HG02588 (cell line): ENCODE data around the gene DLD.
A peak's percentile ranks its signal among the peaks of the same experiment; 100 is the strongest.
"Not testable (repeated sequence)": the region's sequence is repeated elsewhere in the genome, so short reads cannot be mapped to it uniquely, and the experiment has no call there.

Experiments
- ATAC-seq: cut with Tn5 transposase; IDR thresholded peaks from one replicate; pipeline ENCODE4 v1.9.1; 2021; ENCODE audit warnings: mild to moderate bottlenecking, moderate library complexity; ENCODE audit not compliant: unreplicated experiment

The DLD gene

DNA sequence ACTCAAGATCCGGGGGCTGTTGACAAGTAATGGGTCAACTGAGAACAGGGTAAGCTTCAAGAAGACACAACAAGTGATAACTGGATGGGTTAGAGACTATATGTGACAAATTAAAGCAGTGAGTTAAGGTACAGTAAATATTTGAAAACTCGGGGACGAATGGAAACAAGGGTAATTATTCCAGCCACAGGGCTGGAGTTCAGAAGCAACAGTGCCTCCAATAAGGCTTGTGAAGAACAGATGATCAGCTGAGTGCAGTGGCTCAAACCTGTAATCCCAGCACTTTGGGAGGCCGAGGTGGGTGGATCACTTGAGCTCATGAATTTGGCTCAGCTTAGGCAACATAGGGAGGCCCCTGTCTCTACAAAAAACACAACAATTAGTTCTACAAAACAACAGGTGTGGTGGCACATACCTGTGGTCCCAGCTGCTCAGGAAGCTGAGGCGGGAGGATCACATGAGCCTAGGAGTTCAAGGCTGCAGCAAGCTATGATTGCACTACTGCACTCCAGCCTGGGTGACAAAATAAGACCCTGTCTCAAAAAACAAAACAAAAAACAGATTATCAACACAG, 20.5 kb upstream of the DLD start:
- ATAC-seq: no peak

DNA sequence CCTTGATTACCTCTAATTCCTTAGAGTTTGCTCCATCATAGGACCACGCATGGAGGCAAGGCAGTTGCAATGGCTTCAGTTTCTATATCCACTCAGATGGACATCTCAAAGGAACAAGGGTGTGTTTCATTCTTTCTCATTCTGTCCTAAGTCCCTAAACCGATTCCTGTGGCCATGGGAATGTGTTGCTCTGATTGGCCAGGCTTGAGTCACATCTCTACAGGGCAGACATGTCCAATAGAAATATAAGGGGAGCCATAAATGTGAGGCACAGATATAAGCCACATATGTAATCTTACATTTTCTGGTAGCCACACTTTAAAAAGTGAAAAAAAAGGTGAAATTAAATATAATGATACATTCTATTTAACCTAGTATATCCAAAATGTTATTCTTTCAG, 16.9 kb upstream of the DLD start:
- ATAC-seq: no peak

DNA sequence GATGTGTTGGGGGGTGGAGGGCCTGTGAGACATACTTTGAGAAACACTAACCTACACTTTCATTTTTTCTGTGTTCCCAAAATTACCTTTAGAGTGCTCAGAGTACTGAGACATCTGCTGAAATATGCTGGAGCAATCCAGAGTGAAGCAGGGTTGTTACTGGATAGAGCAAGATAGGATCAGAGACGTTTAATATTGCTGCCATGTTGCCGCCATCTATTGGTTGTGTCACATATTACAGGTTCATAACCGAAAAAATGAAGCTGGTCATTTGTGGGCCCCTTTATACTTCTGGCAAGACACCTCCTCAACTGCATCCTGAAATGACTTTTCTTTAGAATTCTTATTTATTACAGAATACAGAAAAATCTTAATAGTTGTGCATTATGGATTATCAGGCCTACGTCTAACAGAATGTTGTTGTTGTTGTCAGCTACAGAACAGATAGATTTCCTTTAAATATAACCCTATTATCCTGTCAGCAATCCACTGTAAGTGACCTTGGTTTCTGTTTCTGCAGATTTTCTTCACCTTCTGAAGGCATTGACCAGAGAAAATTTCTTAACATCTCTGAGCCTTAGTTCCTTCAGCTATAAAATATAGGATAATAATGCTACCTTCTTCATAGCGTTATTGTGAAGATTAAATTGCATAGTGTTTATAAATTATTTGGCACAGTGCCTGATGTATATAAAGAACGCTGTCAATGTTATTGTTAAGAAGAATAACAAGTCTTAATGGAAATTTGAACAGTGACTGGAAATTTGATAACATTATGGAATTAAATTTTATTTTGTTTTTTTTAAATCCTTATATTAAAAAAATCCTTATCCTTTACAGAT, 16.2 kb upstream of the DLD start:
- ATAC-seq: peak; percentile 72

DNA sequence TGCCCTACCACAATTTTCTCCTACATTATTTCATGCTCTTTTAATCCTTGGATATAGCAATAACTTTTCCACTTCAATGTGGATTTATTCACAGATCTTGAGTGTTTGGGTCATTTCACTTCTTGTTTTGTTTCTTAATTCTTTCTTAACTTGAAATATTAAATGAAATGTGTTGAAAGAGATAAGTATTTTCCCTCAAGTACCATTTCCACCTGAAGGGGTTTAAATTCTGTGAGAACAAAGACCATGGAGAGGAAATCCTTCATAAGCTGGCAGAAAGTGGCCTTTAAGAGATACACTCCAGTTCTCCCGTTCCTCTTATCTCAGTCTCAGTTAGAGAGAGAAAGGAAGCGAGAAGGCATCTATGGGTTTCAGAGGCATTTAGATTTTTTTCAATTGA, 14.1 kb upstream of the DLD start:
- no peak for ATAC-seq

DNA sequence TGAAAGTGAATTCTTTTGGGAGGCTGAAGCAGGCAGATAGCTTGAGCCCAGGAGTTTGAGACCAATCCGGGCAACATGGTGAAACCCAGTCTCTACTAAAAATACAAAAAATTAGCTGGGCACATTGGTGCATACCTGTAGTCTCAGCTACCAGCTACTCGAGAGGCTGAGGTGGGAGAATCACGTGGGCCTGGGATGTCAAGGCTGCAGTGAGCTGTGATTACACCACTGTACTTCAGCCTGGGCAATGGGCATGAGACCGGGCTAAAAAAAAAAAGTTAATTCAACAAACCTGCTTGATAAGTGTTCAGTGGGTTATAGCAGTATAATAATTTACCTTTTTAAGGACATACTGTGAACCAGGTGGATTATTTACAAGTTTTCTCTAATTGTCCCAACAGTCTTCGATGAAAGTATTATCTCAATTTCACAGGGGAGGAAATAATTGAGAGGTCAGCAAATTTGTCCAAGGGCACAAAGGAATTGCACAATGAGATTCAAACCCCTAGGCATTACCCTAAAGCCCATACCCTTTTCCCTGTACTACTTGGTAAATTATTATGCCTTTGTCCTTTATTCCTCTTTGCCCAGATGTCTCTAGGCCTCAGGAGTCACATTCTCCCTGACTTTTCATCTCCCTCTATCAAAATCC, 13.1 kb upstream of the DLD start:
- no peak for ATAC-seq

DNA sequence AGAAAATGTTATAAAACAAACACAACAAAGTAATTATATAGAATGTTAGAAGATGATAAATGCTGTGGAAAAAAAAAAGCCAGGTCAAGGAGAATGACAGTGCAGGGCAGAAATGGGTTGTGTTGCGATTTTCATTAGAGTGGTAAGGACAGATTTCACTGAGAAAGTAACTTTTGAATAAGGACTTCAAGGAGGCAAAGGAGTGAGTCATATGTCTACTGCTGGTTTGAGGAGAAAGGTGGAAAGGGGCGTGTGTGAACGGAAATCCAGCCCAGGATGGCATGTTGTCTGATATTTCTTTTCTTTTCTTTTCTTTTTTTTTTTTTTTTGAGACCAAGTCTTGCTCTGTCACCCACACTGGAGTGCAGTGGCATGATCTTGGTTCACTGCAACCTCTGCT, 12.3 kb upstream of the DLD start:
- ATAC-seq: no peak

DNA sequence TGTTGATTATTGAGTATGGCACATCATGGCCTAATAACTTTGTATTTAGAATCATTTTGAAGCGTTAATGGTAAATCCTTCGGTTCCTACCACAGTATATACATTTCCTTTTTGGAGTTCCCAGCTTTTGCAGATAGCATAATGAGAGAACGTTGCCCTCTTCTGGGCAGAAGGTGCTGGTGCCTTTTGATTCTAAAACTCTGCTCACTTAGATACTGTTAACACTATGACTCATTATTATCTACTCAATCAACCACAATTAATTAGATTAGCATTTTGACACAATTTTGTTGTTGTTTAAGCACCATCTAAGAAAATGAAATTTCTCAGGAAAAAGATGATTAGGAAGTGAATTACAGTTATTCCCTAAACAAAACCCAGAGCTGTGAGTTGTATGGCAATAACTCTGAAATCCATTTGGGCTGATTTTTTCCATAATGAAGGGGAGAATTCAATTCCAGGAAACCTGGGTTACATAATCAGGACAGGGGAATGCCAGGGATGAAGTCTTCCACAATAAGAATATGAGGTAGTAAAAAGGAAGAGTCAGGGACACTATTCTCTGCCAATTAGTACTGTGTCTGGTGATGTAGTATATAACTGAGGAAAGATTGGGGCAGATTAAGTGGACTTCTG, 11.5 kb upstream of the DLD start:
- peak; percentile 68 for ATAC-seq

DNA sequence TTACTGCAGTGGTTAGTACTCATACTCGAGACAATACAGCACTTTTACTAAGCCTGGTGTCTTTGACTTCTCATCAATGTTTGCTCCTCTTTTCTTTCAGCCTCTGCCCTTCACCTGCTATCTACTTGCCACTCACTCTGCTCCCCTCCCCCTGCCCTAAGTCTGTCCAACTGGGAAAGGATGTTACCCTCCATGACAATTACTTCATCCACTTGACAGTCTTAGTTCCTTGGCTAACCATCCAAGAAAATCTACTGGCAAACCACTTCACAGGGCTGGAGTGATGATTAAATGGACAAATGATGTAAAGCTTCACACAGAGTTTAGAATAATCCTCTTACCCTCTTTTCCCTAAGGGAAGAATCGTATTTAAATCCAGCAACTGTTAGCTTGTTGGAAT, 8.2 kb upstream of the DLD start:
- ATAC-seq: no peak

DNA sequence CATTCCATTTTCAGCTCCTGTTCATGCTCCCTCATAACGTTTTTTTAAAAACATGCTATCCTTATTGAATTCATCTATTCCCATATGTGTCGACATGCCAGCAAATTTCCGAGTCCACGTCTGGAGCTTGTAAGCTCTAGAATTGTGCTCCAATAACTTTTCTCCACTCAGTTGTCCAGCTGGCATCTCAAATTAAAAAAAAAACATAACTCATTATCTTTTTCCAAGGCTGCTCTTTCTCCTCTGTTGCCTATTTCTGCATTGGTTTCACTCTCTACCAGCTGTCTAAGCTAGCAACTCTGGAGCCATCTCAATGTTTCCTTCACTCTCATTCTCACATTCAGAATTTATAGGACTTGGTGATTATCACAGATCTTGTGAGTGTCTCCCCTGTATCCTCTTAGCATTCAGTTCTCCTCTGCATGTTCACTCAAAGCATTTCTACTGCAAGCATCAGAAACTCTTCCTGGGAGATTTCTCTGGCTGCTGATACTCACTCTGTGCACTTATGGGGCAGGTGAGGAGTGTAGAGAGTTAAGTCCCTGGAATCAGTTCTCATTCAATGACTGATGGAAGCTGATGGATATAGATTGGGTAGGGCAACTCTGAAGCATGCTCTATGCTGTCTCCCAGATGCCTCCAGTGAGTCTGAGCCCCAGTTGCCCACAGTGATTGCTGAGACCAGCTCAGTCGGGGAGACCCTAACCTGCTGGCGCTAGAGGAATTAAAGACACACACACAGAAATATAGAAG, 6.7 kb upstream of the DLD start:
- ATAC-seq: no peak

DNA sequence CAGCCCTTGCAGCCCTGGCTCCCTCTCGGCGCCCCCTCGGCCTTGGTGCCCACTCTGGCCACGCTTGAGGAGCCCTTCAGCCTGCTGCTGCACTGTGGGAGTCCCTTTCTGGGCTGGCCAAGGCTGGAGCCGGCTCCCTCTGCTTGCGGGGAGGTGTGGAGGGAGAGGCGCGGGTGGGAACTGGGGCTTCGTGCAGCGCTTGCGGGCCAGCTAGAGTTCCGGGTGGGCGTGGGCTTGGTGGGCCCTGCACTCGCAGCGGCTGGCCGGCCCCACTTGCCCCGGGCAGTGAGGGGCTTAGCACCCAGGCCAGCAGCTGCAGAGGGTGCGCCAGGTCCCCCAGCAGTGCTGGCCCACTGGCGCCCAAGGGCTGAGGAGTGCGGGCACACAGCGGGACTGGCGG, 3.2 kb upstream of the DLD start:
- ATAC-seq: not testable (repeated sequence)

DNA sequence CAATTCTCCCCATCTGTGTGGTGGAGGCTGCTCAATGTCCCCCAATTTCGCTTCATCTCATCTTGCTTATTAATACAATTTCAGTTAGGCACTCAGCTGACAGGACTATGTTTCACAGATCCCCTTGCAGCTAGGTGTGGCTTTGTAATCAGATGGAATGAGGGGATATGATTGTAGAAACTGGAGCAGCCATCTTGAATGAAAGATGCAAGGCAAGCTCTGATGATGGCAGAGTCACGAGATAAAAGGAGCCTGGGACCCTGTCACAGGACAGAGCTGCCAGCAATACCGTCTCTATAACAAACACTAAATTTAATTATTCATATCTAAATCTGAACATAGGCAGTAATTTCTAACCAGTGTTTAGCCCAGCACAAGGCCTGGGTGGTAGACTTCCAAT, 991 bp upstream of the DLD start:
- no peak for ATAC-seq

DNA sequence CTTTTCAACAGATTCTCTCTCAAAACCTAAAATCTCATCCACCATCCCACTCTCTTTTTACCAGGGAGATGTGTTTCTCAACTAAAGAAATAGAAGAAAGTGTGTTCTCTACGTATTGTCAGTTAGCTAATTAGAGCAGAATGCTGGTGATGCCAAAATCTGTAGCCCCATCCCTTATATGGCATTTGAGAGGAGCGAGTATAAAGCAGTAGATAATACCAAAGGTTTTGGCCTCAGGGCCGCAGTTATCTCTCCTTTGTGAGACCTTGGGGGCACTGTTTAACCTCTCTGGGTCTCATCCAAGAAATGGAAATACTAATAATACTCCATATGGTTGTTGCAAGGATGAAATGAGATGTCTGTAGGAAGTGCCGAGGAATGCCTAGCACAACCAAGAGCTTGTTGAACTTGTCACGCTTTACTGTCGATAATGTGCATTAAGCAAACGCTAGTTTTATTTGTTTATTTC, 456 bp upstream of the DLD start:
- ATAC-seq: peak; percentile 1

DNA sequence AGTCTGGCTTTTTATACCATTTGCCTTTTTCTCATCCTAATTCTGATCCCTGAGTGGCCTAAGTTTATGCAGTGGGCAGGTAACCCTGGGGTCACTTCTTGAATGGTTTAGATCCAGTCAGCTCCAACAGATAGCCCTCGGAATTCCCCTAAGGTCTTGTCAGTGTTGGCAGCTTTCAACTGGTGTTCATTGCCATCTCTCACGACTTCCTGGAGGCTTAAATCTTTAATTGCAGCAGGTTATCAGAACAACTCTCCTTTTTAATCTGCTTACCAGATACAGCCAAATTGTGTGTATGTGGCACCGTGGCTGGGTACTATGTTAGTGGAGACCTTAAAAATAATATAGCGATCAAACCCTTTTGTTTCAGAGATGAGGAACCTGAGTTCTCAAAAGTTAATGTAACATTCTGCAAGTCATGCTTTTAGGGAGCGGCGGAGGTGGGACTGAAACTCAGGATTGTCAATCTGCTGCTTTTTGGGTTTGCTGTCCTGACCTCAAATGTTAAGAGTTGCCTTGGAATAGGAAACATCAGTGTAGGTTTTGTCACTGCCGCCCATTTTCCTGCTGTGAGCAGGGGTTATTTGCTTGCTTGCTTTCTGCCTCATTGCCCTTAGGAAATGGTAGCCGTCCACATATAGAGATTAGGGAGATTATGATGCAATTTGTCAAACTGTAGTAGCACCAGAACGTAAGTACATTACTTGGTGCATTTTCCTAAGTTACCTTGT, 818 bp downstream of the DLD start:
- ATAC-seq: peak; percentile 22

DNA sequence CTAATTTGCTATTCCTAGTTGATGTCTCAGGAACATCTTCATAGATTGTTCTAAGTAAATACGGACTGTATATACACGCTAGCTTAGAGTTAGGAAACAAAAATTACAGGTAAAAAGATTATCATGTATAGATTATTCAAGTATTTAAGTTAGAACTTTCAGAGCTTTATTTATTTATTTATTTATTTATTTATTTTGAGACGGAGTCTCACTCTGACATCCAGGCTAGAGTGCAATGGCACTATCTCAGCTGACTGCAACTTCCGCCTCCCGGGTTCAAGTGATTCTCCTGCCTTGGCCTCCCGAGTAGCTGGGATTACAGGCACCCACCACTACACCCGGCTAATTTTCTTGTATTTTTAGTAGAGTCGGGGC, 1.4 kb downstream of the DLD start:
- ATAC-seq: not testable (repeated sequence)

DNA sequence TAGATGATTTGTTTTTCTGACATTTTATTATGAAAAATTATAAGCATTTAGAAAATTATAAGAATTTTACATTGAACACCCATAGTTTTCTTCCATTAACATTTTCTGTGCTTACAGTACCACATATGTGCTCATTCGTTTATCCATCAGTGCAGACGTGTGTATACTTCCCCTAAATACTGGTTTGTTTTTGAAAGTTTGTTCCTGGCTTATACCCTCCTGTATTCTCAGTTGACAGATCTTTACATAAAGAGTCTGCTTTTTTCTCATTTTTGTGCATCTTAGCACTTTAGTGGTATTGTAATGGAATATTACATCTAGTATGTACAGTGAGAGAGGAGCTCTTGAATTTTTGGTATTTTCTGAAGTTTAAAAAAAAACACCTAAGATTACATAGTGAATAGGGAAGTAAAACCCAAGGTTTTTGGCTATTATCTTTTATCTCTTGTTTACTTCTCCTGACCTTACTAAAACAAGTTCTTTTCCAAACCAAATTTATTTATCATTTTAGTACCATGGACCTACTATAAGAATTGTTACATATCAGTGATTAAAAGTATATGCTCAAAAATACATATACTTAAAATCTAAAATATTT, 8.1 kb downstream of the DLD start:
- ATAC-seq: no peak

DNA sequence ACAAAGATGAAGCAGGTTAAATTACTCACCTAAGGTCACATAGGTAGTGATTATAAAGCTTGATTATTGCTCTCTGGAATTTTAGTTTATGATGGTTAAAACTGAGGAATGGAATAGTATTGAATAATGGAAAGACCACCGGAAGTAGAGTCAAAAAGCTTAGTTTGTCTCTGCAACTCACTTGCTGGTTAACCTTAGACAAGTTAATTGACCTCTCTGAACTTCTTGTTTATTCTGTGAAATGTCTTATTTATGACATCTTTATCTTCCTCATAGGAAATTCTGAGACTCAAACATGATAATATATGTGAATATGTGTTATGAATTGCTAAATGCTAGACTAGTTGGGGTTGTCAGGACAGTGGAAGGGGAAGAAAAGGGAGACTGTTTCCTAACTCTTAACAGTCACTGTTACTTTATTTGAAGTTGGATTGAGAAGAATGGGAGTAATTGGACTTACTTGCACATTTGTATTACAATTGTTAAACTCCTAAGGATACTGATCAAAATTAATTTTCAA, 9.6 kb downstream of the DLD start:
- no peak for ATAC-seq

DNA sequence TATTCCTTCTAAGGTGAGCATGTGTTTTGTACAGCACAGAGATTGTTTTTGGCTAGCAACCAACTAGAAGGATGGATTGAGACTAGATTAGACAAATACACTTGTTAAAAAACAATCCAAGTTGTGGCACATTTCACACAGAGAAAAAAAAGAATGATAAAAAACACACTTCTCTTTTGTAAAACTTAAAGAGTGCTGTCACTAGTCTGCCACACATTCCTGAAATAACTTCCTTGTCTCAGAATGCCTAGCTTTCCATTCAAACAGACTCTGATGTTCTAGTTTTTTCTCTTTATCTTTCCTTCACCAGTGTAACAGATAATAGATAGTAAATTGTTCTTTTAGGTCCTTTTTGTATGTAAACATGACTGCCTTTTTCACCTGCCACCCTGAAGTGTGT, 11.4 kb downstream of the DLD start:
- ATAC-seq: no peak

DNA sequence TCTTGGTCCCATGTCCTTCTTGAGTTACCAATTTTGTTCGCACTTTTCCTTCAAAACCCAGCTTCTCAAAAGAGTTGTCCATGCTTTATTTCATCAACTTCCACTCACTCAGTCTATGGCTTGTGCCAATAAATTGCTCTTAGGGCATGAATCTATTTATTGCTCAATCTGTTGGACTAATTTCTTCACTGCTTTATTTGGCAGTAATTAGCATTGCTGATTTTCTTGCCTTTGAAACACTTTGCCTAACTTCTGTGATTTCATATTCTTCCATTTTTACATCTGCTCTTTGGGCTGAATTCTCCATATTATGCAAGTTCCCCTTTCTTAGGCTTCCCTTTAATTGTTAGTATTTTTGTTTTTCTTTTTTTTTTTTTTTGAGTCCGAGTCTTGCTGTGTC, 16.8 kb downstream of the DLD start:
- no peak for ATAC-seq

DNA sequence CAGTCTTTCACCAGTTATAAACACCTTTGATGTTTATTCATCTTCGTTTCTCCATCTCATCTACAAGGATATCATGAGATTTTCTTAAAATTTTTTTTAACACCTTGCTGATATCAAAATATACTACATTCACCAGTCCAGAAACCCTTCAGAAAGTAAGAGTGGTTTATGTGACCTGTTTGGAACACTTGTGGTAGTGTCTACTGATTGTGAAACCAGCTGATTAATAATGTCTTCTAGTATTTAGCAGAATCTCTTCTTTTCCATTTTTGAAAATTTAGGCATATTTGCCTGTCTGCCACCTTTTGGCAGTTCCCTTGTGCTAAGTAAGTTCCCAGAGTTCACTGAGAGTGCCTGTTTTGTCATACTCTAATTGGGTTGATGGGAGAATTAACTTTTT, 18.5 kb downstream of the DLD start:
- no peak for ATAC-seq

DNA sequence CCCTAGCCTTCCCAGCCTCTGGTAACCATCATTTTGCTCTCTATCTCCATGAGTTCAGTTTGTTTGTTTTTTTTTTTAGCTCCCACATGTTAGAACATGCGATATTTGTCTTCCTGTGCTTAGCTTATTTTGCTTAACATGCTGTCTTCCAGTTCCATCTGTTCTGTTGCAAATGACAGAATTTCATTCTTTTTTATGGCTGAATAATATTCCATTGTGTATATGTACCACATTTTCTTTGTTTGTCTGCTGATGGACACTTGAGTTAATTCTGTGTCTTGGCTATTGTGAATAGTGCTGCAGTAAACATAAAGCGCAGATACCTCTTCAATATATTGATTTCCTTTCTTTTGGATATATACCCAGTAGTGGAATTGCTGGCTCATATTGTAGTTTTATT, 21.0 kb downstream of the DLD start:
- ATAC-seq: no peak
